ENCODE results near the gene ZNF148.
"Not testable (repeated sequence)": the region's sequence is repeated elsewhere in the genome, so short reads cannot be mapped to it uniquely, and the experiment has no call there.

The ZNF148 gene, protein sequence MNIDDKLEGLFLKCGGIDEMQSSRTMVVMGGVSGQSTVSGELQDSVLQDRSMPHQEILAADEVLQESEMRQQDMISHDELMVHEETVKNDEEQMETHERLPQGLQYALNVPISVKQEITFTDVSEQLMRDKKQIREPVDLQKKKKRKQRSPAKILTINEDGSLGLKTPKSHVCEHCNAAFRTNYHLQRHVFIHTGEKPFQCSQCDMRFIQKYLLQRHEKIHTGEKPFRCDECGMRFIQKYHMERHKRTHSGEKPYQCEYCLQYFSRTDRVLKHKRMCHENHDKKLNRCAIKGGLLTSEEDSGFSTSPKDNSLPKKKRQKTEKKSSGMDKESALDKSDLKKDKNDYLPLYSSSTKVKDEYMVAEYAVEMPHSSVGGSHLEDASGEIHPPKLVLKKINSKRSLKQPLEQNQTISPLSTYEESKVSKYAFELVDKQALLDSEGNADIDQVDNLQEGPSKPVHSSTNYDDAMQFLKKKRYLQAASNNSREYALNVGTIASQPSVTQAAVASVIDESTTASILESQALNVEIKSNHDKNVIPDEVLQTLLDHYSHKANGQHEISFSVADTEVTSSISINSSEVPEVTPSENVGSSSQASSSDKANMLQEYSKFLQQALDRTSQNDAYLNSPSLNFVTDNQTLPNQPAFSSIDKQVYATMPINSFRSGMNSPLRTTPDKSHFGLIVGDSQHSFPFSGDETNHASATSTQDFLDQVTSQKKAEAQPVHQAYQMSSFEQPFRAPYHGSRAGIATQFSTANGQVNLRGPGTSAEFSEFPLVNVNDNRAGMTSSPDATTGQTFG

GRCh38 chr3:125374996-125375941 is at the start of gene ZNF148:
ZNF148 (minus strand) TSS chr3:125375325; CDS start chr3:125313640, 61,685 bp downstream.
- peak; percentile 90 for DNase-seq (ENCODE audit: low read depth)

DNA sequence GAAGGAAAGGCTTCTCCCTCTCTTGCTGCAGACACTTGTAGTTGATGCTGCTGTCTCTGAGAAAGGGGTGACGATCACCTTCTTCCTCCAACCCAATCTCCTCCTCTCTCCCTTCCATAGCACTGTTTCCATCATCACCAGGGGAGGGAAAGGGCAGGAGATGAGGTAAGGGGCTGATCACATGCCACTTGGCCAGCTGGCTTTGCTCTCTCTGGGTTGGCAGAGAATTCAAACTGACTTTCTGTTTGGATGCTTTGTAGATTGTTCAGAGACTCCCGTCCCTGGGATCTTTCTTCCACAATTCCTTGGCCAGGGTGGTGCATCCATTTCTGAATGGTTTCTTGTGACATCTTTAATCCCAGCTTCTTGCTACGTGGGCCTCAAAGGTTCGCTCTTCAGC is 43.2 kb upstream of the ZNF148 start:
- DNase-seq (ENCODE audit: low read depth): no peak
- no peak for TF ChIP-seq CTCF (IDR thresholded peaks at IDR 0.05; ENCODE audit: insufficient read depth, low read depth, low read length, missing control alignments)
- H3K4me3 ChIP-seq (ENCODE audit: low read length): no peak overlapping the region

More at GRCh38 chr3:125374996-125375941, at the start of gene ZNF148:
- no peak for TF ChIP-seq CTCF (IDR thresholded peaks at IDR 0.05; ENCODE audit: insufficient read depth, low read depth, low read length, missing control alignments)
- H3K4me3 ChIP-seq (ENCODE audit: low read length): peak within 1 kb of the TSS; percentile 89

GRCh38 chr3:125416235-125416634 is 41.1 kb upstream of the ZNF148 start:
- H3K4me3 ChIP-seq (ENCODE audit: low read length): no peak overlapping the region
- no peak for TF ChIP-seq CTCF (IDR thresholded peaks at IDR 0.05; ENCODE audit: insufficient read depth, low read depth, low read length, missing control alignments)
- no peak for DNase-seq (ENCODE audit: low read depth)

GRCh38 chr3:125414669-125415068 is 39.5 kb upstream of the ZNF148 start:
- no peak for TF ChIP-seq CTCF (IDR thresholded peaks at IDR 0.05; ENCODE audit: insufficient read depth, low read depth, low read length, missing control alignments)
- H3K4me3 ChIP-seq (ENCODE audit: low read length): no peak overlapping the region
- no peak for DNase-seq (ENCODE audit: low read depth)

GRCh38 chr3:125410922-125411321 is 35.8 kb upstream of the ZNF148 start:
- no peak for DNase-seq (ENCODE audit: low read depth)
- no peak overlapping the region for H3K4me3 ChIP-seq (ENCODE audit: low read length)
- no peak for TF ChIP-seq CTCF (IDR thresholded peaks at IDR 0.05; ENCODE audit: insufficient read depth, low read depth, low read length, missing control alignments)

DNA sequence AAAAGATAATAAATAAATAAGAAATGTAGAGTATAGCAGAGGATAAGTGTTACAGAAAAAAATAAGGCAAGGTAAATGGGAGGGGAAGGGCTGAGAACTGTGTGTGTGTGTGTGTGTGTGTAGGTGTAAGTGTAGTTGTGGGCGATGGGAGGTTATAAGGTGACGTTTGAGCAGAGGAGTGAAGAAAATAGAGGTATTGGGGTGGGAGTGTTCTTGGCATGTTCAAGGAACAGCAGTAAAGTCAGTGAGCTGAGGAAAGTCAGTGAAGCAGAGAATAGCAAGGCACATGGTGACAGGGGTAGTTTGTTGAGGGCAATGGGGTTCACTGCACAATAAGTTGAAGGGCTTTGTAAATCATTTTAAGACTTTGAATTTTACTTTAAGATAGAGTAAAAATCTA is 30.9 kb upstream of the ZNF148 start:
- no peak for TF ChIP-seq CTCF (IDR thresholded peaks at IDR 0.05; ENCODE audit: insufficient read depth, low read depth, low read length, missing control alignments)
- no peak for DNase-seq (ENCODE audit: low read depth)

DNA sequence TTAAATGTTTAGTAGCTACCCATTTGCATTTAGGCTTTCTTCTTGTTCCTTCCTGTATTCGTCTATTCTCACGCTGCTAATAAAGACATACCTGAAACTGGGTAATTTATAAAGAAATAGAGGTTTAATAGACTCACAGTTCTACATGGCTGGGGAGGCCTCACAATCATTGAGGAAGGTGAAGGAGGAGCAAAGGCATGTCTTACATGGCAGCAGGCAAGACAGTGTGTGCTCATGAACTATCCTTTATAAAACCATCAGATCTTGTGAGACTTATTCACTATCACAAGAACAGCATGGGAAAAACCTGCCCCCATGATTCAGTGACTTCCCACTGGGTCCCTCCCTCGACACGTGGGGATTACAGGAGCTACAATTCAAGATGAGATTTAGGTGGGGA is 30.4 kb upstream of the ZNF148 start:
- H3K4me3 ChIP-seq (ENCODE audit: low read length); DNase-seq (ENCODE audit: low read depth): not testable (repeated sequence)

More for the DNA sequence above, 30.9 kb upstream of the ZNF148 start:
- no peak overlapping the region for H3K4me3 ChIP-seq (ENCODE audit: low read length)
